Measurements from ENCODE around the gene RNF14.

GRCh38 chr5:142000173-142000572 is 31.3 kb downstream of the RNF14 start:
- TF ChIP-seq POLR2AphosphoS5 (IDR thresholded peaks at IDR 0.05) (no peak), CTCF (IDR thresholded peaks at IDR 0.05) (no peak)
